Measurements from ENCODE around the gene LCA5. TPM values are rescaled to one million over a fixed set of nuclear protein-coding genes. Genes with fewer than 3 reads are reported as not detected.
"Not testable (repeated sequence)": the region's sequence is repeated elsewhere in the genome, so short reads cannot be mapped to it uniquely, and the experiment has no call there.

The LCA5 gene
- total RNA-seq, 1 donor from 2014 or later: 1.7 TPM

- H3K4me3 ChIP-seq (ENCODE audit: low read depth, low read length): no peak overlapping the region
- no peak for DNase-seq (ENCODE audit: low read depth)
- TF ChIP-seq CTCF (conservative IDR thresholded peaks at IDR 0.05; ENCODE audit: low read depth, low read length): no peak
These were observed 83.6 kb downstream of the LCA5 start for GRCh38 chr6:79453558-79454042.

GRCh38 chr6:79450984-79451383 lies 86.2 kb downstream of the LCA5 start:
- TF ChIP-seq CTCF (conservative IDR thresholded peaks at IDR 0.05; ENCODE audit: low read depth, low read length): no peak
- no peak overlapping the region for H3K4me3 ChIP-seq (ENCODE audit: low read depth, low read length)
- DNase-seq (ENCODE audit: low read depth): no peak

GRCh38 chr6:79446006-79446405 lies 91.2 kb downstream of the LCA5 start:
- TF ChIP-seq CTCF (conservative IDR thresholded peaks at IDR 0.05; ENCODE audit: low read depth, low read length): no peak
- H3K4me3 ChIP-seq (ENCODE audit: low read depth, low read length): no peak overlapping the region
- DNase-seq (ENCODE audit: low read depth): no peak

- H3K4me3 ChIP-seq (ENCODE audit: low read depth, low read length); DNase-seq (ENCODE audit: low read depth): not testable (repeated sequence)
These were observed 93.4 kb downstream of the LCA5 start for GRCh38 chr6:79443876-79444275.

GRCh38 chr6:79441192-79441591 lies 96.0 kb downstream of the LCA5 start:
- DNase-seq (ENCODE audit: low read depth): no peak

GRCh38 chr6:79440598-79440997 lies 96.6 kb downstream of the LCA5 start:
- DNase-seq (ENCODE audit: low read depth): no peak
- no peak for TF ChIP-seq CTCF (conservative IDR thresholded peaks at IDR 0.05; ENCODE audit: low read depth, low read length)

More at GRCh38 chr6:79441192-79441591, 96.0 kb downstream of the LCA5 start:
- no peak for TF ChIP-seq CTCF (conservative IDR thresholded peaks at IDR 0.05; ENCODE audit: low read depth, low read length)
- H3K4me3 ChIP-seq (ENCODE audit: low read depth, low read length): no peak overlapping the region

GRCh38 chr6:79438030-79438429 lies 99.2 kb downstream of the LCA5 start:
- H3K4me3 ChIP-seq (ENCODE audit: low read depth, low read length): no peak overlapping the region
- DNase-seq (ENCODE audit: low read depth): no peak
- no peak for TF ChIP-seq CTCF (conservative IDR thresholded peaks at IDR 0.05; ENCODE audit: low read depth, low read length)

More at GRCh38 chr6:79440598-79440997, 96.6 kb downstream of the LCA5 start:
- no peak overlapping the region for H3K4me3 ChIP-seq (ENCODE audit: low read depth, low read length)
